22Rv1 (cell line): Measurements from ENCODE around the gene FAM89B.

Experiments
- ZFX ChIP-seq: fragments of 450-650 bp; IDR thresholded peaks from 2 replicates; pipeline ENCODE4 v1.6.1; 2017; ENCODE audit warnings: antibody characterized with exemption, borderline replicate concordance
- TF ChIP-seq, protein P1 (sequence below): fragments of 450-650 bp; IDR thresholded peaks from 2 replicates; pipeline ENCODE4 v1.5.1; 2017; ENCODE audit warnings: mild to moderate bottlenecking

DNA sequence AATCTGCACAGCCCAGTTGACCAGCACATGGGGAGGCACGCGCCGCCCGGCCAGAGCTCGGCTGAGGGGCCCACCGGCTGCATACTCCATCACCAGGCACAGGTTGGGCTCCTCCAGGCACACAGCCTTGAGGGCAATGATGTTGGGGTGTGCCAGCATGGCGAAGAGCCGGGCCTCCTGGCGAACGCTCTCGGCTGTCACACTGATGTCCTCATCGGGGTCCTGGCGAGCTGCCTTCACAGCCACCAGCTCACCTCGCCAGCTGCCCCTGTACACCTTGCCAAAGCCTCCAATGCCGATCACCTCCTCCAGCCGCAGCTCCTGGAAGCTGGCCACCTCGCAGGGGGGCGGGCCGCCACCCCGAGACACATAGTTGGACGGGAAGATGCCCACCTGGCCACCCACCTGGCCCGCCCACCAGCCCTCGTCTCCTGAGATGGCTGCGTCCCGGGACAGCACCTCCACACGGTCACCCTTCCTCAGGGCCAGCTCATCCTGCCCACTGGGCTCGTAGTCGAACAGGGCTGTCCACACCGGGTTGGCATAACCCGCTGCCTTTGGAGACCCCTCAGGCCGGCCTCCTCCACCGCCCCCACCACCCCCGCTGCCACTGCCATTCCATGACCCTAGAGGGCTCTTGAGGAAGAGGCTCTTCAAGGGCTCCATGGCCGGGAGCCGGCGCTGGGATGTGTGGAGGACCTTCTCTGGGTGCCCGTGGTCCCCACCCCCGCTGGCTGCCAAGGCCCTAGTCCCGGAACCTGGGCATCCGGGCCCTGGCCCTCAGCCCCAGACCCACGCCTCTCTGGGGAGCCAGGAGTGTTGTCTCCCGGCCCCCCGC lies 41.0 kb downstream of the FAM89B start:
- TF ChIP-seq, protein P1, sequence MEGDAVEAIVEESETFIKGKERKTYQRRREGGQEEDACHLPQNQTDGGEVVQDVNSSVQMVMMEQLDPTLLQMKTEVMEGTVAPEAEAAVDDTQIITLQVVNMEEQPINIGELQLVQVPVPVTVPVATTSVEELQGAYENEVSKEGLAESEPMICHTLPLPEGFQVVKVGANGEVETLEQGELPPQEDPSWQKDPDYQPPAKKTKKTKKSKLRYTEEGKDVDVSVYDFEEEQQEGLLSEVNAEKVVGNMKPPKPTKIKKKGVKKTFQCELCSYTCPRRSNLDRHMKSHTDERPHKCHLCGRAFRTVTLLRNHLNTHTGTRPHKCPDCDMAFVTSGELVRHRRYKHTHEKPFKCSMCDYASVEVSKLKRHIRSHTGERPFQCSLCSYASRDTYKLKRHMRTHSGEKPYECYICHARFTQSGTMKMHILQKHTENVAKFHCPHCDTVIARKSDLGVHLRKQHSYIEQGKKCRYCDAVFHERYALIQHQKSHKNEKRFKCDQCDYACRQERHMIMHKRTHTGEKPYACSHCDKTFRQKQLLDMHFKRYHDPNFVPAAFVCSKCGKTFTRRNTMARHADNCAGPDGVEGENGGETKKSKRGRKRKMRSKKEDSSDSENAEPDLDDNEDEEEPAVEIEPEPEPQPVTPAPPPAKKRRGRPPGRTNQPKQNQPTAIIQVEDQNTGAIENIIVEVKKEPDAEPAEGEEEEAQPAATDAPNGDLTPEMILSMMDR: no peak
- TF ChIP-seq ZFX: no peak
